VCaP (cell line): Measurements from ENCODE around the gene DAZAP1.
A peak's percentile ranks its signal among the peaks of the same experiment; 100 is the strongest.
"Not testable (repeated sequence)": the region's sequence is repeated elsewhere in the genome, so short reads cannot be mapped to it uniquely, and the experiment has no call there.

Source experiments
- H3K27ac ChIP-seq: fragments of 450-650 bp; 2 replicates; pipeline ENCODE4 v1.5.1; 2017
- CTCF ChIP-seq: fragments of 450-650 bp; conservative IDR thresholded peaks from 2 replicates; pipeline ENCODE4 v1.5.1; 2017; ENCODE audit warnings: mild to moderate bottlenecking, moderate library complexity

Gene DAZAP1

GRCh38 chr19:1475751-1476437 is 68.5 kb downstream of the DAZAP1 start:
- no peak for TF ChIP-seq CTCF
- H3K27ac ChIP-seq, result no peak overlapping the region

GRCh38 chr19:1477056-1477455 is 69.7 kb downstream of the DAZAP1 start:
- H3K27ac ChIP-seq, result not testable (repeated sequence)

DNA sequence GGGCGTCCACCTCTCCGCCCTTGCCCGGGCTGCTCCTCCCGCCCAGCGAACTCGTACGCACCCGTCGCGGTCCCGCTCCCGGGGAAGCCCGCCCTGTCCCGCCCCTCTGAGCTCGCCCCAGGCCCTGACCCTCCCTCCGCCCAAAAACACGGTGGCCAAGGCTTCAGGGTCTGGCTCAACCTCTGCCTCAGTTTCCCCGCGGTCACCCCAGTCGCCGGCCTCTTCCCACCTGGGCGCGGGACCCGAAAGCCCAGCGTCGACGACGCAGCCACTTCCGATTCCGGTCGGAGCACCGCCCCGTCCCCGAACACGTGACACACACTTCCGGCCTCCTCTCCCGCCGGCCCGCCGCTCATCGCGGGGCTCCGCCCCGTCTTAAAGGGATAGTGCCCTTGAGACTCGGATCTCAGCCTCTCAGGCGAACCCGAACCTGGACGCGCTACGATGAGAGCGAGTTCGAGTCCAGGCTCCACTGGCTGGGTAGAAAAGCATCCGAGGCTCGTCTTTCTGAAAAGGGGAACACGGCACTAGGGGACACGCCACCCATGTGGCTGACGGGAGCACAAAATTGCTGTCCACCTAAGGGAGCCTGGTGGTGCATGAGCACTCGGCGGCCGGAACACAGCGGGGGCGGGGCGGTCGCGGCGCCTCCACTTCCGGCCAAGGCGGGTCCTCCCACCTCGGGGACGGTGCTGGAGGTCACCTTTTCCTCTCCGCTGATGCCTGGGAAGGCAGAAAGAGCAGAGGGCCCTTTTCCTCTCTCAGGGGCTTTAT is 71.7 kb downstream of the DAZAP1 start, which contains the start of gene C19orf25:
Gene C19orf25, minus strand, starts transcription at position 282 of the 774 bp plus-strand sequence. CDS start 312 bp downstream, outside the sequence.
- H3K27ac ChIP-seq, result peak within 1 kb of the TSS; percentile 61
- no peak for TF ChIP-seq CTCF

- H3K27ac ChIP-seq, result no peak overlapping the region
- no peak for TF ChIP-seq CTCF
Observed at GRCh38 chr19:1481224-1481892, 74.0 kb downstream of the DAZAP1 start.

DNA sequence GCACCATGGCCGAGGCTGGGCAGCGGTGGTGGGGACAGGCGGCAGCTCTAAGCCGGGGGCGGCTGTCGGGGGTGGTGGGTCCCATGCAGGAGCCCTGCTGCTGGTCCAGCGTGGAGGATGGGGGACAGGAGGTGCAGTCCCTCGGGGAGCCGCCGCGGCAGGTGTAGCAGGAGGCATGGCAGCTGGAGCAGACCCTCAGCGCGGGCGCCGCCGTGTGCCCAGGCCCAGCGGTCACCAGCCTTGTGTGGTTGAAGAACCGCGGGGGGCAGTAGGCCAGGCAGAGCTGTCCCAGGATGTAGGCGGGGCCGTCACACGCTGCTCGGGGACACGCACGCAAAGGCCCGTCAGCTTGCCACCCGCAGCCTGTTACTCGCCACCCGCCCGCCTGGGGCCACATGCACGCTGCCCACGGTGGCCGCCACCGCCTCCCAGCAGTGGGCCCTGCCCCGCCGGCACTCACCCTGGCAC is 74.5 kb downstream of the DAZAP1 start:
- no peak overlapping the region for H3K27ac ChIP-seq
- TF ChIP-seq CTCF, result no peak

- H3K27ac ChIP-seq, result no peak overlapping the region
- no peak for TF ChIP-seq CTCF
Observed at GRCh38 chr19:1482361-1483130, 75.2 kb downstream of the DAZAP1 start.

- H3K27ac ChIP-seq, result no peak overlapping the region
- no peak for TF ChIP-seq CTCF
Observed at GRCh38 chr19:1483131-1483978, 76.0 kb downstream of the DAZAP1 start.
